NCI-H2107 treated with DMSO at 0.1 percent for 48 hours (cell line): ENCODE results near the gene KPNA4.
A peak's percentile ranks its signal among the peaks of the same experiment; 100 is the strongest.
"Not testable (repeated sequence)": the region's sequence is repeated elsewhere in the genome, so short reads cannot be mapped to it uniquely, and the experiment has no call there.

ENCODE experiments used
- DNase-seq: peaks from one replicate; lab custom pipeline; 2025; ENCODE audit not compliant: unreplicated experiment; lab: John Stamatoyannopoulos, UW

KPNA4 gene

DNA sequence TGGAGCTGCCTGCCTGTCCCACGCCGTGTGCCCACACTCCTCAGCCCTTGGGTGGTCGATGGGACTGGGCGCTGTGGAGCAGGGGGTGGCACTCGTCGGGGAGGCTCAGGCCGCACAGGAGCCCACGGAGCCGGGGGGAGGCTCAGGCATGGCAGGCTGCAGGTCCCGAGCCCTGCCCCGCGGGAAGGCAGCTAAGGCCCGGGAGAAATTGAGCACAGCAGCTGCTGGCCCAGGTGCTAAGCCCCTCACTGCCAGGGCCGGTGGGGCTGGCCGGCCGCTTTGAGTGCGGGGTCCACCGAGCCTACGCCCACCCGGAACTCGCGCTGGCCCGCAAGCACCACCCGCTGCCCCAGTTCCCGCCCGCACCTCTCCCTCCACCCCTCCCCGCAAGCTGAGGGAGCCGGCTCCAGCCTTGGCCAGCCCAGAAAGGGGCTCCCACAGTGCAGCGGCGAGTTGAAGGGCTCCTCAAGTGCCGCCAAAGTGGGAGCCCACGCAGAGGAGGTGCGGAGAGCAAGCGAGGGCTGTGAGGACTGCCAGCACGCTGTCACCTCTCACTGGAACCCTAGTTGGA is 8.7 kb upstream of the KPNA4 start:
- not testable (repeated sequence) for DNase-seq

GRCh38 chr3:160569894-160570652 is 4.7 kb upstream of the KPNA4 start:
- peak; percentile 35 for DNase-seq

- no peak for DNase-seq
Observed at GRCh38 chr3:160568989-160569388, 3.6 kb upstream of the KPNA4 start.

GRCh38 chr3:160567774-160568173 is 2.4 kb upstream of the KPNA4 start:
- DNase-seq, result no peak

- no peak for DNase-seq
Observed at GRCh38 chr3:160566499-160566898, 1.1 kb upstream of the KPNA4 start.

DNA sequence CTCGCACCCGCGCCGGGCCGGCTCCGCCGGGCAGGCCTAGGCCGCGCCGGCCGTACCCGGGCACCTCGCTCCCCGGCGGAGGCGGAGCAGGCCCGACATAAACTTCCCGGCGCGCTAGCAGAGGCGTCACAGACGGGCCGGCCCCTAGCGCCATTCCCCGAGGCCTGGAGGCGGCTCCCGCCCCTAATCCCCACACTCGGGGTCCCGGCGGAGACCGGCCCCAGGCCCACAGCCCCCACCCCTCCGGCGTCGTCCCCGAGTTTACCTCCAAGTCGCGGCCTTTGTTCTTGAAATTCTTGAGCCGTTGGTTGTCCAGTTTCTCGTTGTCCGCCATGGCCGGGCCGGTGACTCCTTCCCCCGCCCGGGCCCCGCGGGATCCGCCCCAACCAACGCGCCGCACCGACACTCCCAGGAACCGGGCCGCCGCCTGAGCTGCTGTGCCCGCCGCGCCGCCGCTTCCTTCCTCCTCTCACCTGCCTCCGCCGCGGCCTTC is 376 bp downstream of the KPNA4 start:
- peak; percentile 52 for DNase-seq

GRCh38 chr3:160564258-160564911 is 986 bp downstream of the KPNA4 start:
- DNase-seq, result peak; percentile 39

DNA sequence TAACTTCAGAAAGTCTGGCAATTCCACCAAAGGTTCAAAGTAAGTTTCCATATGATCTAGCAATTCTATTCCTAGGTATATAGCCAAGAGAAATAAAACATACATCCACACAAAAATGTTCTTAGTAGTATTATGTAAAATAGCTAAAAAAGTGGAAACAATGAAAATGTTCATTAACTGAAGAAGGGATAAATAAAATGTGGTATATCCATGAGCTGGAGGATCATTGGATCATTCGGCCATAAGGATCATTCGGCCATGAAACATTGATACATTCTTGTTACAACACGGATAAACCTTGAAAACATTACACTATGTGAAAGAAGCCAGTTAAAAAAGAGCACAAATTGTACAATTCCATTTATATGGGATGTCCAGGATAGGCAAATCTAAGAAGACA is 2.4 kb downstream of the KPNA4 start:
- no peak for DNase-seq

- no peak for DNase-seq
Observed at GRCh38 chr3:160557571-160557970, 7.8 kb downstream of the KPNA4 start.

DNA sequence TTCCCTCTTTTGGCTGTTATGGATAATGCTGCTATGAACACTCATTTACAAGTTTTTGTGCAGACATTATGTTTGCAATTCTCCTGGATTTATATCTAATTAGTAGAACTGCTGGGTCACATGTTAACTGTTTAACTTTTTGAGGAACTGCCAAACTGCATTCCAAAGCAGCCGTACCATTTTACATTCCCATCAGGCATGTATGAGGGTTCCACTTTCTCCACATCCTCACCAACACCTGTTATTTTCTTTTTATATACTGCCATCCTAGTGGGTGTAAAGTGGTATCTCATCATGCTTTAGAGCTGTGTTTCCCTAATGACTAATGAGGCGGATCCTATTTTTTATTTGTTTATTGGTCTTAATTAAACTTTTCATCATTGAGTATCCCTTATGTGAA is 9.2 kb downstream of the KPNA4 start:
- DNase-seq, result no peak

DNA sequence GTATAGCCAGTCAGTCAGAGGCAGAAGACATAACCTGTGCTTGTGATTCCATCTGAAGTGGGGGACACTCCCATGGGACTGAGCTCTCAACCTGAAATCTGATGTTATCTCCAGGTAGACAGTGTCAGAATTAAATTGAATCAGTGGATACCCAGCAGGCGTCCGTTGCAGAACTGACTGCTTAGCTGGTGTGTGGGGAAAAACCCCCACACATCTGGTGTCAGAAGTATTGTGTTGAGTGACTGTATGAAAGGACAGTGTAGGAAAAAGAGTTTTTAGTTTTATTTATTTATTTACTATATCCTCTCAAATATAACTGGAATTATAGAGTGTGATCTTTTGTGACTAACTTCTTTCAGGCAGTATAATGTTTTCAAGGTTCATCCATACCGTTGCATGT is 10.4 kb downstream of the KPNA4 start:
- DNase-seq, result no peak

GRCh38 chr3:160553827-160554226 is 11.5 kb downstream of the KPNA4 start:
- DNase-seq, result no peak

DNA sequence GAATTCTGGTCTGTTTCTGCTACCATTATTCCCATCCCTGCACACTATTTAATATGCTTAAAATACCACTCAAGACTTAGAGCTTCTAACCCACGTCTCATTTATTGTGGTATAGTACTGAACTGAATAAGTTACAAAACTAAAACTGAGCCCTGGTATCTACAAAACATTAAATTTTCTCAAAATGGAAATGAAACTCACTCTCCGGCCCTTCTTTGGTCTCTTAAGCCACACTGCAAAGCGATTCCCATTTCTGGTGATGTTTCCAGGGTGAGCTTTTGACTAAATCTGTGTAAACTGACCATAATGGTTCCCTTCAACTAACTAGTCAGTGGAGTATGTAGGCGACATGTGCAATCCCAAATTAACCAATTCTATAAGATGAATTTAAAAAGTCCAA is 18.6 kb downstream of the KPNA4 start:
- no peak for DNase-seq

- DNase-seq, result no peak
Observed at GRCh38 chr3:160545504-160545871, 19.9 kb downstream of the KPNA4 start.

GRCh38 chr3:160544844-160545503 is 20.4 kb downstream of the KPNA4 start:
- no peak for DNase-seq

- no peak for DNase-seq
Observed at GRCh38 chr3:160540551-160540950, 24.8 kb downstream of the KPNA4 start.

DNA sequence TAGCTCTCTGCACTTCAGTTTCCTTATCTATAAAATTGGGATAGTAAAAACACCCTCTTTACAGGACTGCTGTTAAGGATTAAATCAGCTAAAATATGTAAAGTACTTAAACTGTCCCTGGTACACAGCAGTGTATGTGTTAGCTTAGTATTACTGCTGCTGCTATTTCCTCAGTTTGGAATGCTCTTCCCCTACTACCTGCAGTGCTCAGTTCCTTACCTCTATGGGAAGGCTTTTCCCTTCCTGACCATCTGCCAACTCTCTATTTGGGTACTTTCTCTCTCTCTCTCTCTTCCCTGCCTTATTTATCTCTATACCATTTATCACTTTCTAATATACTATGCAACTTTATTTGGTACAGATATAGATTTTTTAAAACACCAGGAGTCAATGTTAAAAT is 26.5 kb downstream of the KPNA4 start:
- DNase-seq, result no peak

- no peak for DNase-seq
Observed at GRCh38 chr3:160537729-160538128, 27.6 kb downstream of the KPNA4 start.

DNA sequence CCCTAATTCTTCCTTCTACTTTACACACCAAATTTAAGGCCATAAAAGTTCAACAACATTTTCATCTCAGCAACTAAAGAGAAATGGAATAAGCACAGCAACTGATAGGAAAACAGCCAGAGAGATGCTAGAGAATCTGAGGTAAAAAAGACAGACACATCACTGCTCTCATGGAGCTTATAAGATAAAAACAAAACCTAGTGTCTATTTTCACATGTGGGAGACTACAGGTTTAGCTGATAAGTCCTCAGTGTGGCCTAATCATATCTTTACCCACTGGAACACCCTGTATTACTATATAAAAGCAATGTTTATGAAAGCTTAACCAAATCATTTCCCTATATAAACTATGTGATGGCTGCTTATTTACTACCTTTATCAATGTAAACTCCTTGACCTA is 33.0 kb downstream of the KPNA4 start:
- DNase-seq, result no peak

DNA sequence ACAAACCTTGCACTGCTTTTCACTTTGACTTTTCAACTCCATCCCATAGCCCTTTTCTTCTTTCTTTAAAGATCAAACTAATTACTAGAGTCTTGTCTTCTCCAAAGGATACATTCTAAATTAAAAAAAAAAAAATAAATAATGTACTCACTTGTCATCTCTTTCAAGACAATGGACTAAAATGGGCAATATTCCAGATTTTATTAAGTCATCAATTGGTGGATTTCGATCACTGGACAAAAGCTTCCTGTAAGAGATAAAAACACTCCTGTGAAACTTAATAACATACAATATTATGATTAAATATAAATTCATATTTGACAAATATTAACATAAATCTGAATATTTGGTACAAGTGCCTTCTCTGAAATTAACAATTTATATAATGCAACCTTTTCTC is 34.1 kb downstream of the KPNA4 start:
- DNase-seq, result no peak

DNA sequence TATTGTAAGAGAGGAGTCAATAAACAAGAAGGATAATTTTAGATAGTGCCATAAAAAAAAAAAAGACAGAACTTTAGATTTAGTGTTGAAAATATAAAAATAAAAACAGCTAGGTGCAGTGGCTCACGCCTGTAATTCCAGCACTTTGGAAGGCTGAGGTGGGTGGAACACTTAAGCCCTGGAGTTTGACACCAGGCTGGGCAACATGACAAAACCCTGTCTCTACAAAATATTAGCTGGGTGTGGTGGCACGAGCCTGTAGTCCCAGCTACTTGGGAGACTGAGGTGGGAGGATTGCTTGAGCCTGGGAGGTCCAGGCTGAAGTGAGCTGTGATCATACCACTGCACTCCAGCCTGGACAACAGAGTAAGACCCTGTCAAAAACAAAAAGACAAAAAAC is 49.0 kb downstream of the KPNA4 start:
- not testable (repeated sequence) for DNase-seq

- no peak for DNase-seq
Observed at GRCh38 chr3:160501325-160501724, 64.0 kb downstream of the KPNA4 start.
